Fibroblast of skin of left biceps (primary cell): Measurements from ENCODE around the gene FNDC3B.

Source experiments
- DNase-seq, 2 experiments: peaks; one replicate each; pipeline ENCODE4 v3.0.0-alpha.2; 2013; ENCODE audit warnings: low read depth in 2 of 2

The FNDC3B gene

DNA sequence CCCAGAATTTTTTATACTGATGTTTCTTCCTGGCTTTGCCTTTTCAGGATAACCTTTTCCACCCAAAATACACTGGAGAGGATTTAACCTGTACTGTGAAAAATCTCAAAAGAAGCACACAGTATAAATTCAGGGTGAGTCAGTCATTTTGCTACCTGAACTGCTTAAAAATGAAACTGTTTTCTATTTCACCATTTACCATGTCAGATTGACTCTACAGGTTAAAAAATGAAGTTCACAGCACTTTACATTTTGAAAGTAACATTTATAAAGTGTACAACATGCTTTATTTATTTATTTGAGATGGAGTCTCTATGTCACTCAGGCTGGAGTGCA lies 293.6 kb downstream of the FNDC3B start:
- no peak for DNase-seq

DNA sequence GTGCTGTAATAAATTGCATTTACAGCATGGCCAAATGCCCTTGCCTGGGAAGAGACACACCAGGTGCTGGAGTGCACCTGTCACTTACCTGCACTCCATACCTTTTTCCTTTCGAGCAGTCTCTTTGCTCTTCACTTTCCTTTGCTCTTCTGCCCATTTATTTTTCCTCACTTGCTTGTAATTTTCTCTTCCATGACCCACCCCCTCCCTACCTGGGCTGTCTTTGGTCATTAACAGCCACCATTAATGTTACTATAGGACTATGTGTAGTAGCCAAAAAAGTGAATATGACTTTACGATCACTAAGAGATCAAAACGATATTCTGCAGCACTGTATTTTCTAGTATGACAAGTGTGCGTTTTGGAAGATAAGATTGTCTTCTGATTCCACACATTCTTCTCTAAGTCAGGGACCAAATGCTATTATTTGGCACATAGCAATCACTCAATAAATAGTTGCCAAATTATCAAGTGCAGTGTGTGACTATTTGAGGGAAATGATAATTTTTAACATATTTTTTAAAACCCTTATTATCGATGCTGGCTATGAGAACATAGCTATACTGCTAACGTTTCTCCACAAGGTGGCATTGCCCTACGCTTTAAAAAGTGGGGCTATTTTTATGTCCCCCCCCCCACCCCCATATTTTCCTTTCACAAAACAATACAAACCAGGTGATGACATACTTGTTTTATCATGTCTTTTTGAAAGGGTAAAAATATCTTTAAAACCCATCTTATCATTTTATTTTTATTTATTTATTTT lies 294.5 kb downstream of the FNDC3B start:
- no peak for DNase-seq

DNA sequence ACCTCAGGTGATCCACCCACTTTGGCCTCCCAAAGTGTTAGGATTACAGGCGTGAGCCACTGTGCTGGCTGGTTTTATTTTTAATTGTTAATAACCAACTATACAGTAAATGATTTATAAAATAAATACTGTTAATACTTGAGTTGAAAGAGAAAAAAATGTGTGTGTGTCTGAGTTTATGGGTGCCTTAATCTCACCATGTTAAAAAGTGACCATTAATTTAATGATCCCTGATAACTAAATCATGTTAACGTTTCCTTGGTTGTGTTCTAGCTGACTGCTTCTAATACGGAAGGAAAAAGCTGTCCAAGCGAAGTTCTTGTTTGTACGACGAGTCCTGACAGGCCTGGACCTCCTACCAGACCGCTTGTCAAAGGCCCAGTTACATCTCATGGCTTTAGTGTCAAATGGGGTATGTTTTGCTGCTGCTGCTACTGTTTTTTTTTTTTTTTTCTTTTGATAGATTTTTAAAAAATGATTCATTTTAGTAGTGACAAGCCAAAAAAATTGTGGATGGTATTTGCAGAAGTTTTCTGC lies 295.4 kb downstream of the FNDC3B start:
- DNase-seq = no peak

DNA sequence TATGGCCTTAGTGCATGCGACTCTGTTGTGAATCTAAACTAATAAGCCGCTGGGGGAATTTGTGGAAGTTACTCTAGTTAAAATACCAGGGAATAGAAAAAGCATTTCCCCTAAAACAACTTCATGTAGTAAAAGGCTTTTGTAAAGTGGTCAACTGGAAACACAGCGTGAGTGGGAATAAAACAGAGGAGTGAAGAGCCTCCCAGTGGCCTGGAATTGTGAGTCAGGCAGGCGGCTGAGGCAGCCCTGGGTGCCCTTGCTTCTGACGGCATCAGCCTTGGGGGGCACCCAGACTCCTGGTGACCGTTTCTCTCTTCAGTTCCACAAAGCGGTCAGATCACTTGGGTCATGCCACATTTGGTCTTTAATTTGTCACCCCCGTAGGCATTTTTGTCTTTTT lies 300.5 kb downstream of the FNDC3B start:
- DNase-seq = no peak

DNA sequence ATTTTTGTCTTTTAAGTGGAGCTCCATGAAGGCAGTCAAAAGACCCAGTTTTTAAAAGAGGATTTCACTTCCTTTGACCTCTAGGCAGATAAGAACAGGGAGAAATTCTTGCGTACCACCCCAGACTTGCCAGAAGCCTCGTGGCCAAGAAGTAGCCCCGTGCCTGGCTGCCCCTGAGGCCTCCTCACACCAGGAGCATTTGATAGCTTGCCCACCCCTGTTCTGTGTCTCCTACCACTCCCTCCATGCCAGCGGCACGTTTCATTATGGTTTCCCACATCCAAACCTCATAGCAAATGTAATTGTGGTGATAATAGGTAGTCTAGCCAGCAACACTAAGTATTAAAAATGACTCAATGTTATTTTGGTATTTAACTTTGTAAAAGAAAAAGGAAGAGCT lies 301.2 kb downstream of the FNDC3B start:
- DNase-seq = no peak

DNA sequence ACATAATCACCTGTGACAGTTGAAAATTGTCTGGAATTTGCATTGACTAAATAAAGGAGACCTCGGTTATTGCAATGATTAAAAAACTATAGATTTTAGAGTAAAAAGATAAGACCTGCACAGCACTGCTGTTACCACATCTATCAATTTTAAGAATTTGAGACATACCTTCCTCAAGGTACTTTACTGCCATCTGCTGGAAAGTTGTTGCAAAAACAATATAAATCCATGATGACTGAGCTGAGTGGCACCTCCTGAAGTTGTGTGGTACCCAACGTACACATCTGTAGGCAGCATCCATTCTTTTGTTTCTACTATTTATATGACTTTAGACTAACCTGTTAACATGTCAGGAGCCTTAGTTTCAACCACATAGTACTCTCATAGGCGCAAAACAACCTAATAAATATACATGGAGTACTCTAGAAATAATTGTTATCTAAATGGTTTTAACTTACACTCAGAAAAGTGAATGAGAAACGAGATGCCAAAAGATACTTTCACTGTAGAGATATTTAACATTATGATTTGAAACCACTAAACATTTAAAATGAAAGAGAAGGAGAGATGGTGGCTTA lies 302.2 kb downstream of the FNDC3B start:
- DNase-seq = no peak

DNA sequence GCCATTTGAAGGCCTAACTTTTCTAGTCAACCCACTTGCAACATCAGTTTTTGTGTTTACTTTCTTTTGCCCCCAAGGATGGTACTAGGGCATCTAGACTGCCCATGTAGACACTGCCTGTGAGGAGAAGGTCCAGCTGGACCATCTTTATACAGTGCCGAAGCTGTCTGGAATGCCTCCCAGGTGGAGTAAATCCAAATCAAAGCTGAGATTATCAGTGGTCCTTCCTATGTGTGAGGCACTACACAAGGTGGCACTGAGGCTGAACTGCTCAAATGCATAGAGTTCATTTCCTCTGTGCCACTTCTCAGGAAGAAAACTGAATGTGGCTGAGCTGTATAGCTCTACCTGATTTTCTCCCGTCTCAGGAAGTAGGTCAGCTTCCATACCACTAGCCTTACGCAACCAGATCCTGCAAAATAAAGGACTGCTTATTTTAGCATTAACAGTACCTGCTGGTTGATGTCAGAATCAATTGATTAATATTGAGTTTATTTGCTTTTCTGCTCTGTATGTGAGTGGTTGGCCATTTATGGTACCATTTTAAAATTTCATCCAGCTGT lies 302.8 kb downstream of the FNDC3B start:
- no peak for DNase-seq

DNA sequence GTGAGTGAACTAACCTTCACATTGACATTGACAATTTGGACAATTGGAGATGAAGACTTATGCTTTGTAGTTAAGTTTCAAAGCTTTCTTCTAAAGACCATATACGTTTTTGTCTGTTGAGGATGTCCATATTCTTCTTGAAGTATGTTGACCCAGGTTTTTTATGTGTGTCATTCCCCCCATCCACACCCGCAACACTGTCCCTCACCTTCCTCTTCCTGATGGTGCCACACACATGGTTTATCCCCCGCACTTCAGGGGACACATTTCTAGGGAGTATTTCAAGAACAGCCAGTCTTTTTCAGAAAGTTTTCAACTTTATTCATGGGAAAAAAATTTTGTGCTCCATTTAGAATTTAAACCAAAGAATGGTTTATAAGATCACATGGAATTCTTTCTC lies 303.7 kb downstream of the FNDC3B start:
- DNase-seq = no peak

DNA sequence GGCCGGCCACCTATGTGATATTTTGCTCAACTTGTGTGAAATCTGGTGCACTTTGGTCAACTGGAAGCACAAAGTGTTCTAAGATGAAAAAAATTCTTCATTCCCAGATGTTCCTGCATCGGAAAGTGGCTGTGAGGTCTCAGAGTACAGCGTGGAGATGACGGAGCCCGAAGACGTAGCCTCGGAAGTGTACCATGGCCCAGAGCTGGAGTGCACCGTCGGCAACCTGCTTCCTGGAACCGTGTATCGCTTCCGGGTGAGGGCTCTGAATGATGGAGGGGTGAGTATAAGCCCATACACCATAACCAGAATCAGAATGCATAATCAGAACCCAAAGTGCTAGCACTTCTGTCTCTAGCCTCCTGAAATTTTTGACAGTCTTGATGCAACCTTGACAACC lies 304.6 kb downstream of the FNDC3B start:
- DNase-seq = no peak

DNA sequence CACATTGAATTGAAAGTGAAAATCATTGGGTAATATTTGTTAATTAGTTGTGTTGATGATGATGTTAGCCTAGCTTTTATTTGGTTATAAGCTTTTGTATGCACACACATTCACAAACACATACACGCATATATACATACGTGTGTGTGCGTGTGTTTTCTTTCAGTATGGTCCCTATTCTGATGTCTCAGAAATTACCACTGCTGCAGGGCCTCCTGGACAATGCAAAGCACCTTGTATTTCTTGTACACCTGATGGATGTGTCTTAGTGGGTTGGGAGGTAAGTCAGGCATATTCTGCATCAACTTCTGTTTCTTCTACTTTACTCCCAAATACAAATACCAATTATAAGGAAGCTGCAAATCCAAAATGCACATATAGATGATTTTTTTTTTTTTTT lies 306.8 kb downstream of the FNDC3B start:
- no peak for DNase-seq

DNA sequence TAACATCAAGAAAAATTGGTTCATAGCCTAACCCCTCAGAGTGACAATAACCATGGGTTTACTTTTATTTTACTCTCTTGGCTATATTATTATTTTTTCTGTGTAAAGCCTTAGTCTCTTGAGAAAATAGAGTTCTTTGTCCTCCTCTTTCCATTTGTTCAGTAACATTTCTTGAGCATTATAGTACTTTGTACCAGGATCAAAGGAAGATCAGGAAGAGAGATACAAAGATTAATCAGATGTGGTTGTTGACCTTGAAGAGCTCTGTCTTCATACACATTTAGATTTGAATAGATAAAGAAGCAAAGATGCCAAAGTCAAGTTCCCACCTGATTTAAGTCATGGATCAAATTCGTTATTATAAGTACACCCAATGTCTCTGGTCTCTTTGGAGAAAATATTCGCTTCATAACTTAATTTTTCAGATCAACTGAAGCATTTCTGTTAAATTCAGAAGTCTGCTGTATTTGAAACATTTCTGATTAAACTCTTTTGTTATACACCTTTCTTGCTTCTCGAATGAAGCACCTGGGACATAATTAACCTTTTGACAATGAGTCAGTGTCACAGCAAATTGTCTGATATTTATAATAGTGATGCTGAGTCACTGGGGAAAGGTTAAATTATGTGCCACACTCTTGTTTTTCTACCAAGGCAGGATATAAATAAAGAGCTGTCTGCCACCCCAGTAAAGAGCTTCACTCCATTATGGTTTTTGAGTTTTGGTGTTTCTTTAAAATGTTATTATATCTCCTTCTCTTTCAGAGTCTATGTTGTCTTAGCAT lies 308.7 kb downstream of the FNDC3B start:
- no peak for DNase-seq

DNA sequence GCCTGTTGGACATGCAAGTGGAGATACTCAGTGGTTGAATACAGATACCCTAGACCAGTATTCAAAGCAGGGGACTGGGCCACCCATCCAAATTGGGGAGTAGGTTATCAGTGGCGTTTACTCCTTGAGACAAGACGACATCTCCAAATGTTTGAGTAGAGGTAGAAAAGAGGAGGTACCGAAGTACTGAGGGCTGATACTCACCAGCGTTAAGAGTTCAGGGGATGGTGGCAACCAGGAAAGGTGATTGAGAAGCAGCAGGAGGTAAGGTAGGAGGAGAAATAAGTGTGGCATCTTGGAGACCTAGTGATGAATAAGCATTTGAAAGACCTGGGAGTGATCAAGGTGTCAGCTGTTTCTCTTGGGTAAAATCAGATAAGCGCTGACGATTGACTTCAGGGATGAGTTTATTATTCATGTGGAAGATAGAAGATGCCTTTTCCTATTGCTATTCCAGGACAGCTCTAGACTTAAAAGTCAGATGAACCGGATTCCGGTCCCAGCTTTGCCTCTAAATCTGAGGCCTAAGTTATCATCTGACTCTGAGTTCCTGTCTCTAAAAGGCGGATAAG lies 312.6 kb downstream of the FNDC3B start:
- DNase-seq = no peak

DNA sequence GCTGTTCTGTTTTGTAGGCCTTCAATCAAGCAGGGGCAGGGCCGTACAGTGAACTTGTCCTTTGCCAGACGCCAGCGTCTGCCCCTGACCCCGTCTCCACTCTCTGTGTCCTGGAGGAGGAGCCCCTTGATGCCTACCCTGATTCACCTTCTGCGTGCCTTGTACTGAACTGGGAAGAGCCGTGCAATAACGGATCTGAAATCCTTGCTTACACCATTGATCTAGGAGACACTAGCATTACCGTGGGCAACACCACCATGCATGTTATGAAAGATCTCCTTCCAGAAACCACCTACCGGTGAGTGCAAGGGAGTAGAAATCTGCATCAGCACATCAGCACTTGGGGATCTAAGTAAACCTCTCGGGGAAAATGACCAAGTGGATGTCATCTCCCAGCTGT lies 313.4 kb downstream of the FNDC3B start:
- DNase-seq = no peak

DNA sequence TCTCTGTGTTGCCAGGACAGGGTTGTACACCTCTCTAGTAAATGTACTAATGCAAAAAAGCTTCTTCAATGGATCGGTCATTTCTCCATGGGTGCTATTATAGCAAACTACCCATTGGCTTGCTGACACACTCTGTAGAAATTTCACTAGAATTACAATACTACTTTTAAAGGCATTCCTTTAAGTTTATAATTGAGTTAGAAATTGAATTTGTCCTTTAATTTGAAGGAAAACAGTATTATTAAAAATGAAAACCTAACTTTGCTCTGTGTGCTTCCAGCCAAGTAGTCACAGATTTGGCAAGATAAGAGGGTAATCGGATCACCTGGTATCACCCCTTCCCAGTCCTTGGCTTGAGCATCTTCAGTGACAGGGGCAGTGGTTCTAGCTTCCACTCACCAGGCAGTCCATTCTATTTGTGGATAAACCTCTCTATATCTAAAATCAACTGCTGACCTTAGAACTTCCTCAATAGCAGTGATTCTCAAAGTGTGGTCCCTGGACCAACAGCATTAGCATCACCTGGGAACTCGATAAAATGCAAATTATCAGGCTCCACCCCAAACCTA lies 315.6 kb downstream of the FNDC3B start:
- DNase-seq = no peak

DNA sequence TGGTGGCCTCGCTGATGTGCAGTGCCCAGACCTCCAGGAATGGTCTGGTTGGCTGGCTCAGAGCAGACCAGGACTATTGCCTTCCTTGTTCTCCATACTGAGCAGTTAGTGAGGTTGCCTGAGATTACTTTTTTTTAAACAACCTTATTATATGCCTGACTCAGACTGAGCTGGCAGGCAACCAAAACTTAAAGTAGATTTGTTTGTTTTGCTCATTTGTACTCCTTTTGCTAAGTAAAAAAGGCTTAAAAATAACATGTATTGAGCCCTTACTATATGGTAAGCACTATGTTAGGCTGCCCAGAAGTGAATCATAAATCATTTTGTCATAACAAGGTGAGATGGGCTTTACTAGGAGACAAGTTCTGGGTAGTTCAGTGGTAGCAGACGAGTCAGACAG lies 316.5 kb downstream of the FNDC3B start:
- peak; percentile 66 to 78 for DNase-seq

DNA sequence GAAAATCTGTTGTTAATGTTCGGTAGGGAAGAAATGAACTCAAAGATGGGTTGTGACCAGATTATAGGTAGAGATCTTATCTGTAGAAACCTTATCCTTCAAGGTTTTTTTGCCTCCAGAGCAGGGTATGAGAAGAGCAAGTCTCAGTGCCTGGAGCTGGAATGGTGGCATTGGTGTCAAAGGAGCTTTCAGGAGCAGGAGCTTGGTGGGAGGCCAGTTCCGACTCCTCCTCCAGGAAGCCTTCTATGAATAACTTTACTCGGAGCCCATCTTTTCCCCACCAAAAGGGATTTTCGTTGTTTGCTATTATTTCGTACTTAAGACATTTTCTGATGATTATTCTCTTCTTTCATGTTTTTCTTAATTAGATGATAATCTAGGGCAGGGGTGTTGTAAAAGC lies 317.0 kb downstream of the FNDC3B start:
- DNase-seq = no peak

DNA sequence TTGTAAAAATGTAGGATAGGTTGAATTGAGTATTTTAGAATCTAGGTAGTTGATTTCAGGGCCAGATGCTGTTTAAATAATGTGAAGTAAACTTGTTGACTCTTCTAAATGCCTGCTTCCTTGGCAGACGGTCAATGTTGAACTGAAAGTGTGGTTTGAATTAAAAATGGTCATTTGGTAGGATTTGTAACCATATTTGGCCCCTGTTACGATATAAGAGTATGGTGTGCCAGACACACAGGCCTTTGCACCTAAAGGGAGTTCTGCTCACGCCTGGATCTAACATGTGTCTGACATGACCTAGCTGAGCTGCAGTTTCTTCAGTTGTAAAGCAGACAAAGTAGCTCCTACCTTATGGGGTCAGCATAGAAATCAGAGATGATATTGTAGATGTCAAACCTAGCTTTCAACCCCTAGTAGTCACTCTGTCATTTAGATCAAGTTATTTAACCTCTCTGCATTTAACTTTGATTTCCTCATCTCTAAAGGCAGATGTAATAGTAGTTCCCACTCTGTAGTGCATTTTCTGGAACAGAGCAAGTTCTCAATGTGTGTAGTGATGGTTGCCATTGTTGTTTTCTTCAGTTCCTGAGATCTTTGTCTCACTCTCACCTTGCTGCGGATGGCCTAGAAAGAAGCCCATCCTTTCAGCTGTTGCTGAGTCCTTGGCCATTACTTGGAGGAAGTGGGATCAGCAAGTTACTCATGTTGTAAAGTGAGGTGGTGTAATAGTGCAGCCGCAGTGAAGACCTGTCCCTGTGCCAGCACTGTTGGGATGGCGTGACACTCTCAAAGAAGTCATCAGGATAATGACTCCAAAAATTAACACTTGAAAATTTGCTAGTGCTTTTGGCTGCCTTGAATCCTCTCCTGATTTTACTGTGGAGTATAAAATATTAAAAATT lies 318.7 kb downstream of the FNDC3B start:
- peak; percentile 35 to 45 for DNase-seq

DNA sequence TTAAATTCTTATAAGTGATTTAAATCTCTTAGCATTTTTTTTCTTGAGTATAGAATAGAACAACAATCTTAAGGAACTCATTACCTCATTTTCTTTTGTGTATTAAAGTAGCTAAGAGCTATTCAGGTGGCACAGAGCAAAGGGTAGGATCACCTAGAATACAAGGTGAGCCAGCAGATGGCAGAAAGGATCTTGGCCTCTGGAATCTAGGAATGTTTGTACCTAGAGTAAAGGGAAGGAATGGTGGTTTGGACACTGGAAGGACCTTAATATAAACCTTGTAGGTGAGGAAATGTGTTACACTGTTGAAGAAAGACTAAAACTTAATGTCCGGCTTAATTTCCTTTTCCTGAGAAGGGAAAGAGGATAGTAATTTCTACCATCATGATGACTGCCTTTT lies 319.9 kb downstream of the FNDC3B start:
- no peak for DNase-seq

DNA sequence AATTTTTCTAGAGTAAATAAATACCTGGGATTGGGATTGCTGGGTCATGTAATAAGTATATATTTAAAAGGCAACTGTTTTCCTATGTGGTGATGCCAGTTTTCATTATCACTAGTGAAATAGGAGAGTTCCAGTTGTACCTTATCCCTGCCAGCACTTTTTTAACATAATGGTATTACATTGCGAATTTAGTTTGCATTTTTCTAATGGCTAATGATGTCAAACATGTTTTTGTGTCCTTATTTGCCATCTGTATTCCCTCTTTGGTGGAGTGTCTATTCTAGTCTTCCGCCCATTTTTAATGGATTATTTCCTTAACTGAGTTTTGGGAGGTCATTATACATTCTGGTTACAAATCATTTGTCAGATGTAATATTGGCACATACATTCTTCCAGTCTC lies 320.6 kb downstream of the FNDC3B start:
- DNase-seq = no peak

DNA sequence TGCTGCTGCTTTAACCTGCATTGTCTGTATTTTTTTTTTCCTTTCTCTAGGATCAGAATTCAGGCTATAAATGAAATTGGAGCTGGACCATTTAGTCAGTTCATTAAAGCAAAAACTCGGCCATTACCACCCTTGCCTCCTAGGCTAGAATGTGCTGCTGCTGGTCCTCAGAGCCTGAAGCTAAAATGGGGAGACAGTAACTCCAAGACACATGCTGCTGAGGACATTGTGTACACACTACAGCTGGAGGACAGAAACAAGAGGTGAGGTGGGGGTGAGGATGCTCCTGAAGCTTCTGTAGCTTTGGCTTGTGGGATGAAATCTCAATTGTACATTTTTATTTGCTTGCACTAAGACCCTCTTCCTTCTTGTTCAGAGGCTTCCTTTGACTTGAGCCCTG lies 323.2 kb downstream of the FNDC3B start:
- DNase-seq = no peak
